Lower lobe of right lung (tissue), 2 donors: ENCODE results near the gene ASTN1. TPM values are rescaled to one million over a fixed set of nuclear protein-coding genes. Genes with fewer than 3 reads are reported as not detected.

Experiments
- ATAC-seq, 2 donors: fragments of 200-7000 bp; cut with Tn5 transposase; one replicate each; pipeline ENCODE4 v1.9.1; 2020 to 2022; ENCODE audit warnings: mild to moderate bottlenecking in 2 of 2, moderate library complexity in 2 of 2
- DNase-seq: peaks from one replicate; pipeline ENCODE4 v3.0.0-alpha.2; 2020
- H3K27ac ChIP-seq: fragments of 200-600 bp; one replicate; pipeline ENCODE4 v1.8.0; 2022
- H3K27me3 ChIP-seq: fragments of 200-600 bp; one replicate; pipeline ENCODE4 v1.8.0; 2022; ENCODE audit warnings: low read depth
- H3K36me3 ChIP-seq: fragments of 200-600 bp; one replicate; pipeline ENCODE4 v1.8.0; 2022; ENCODE audit warnings: mild to moderate bottlenecking
- H3K4me1 ChIP-seq: fragments of 200-600 bp; one replicate; pipeline ENCODE4 v1.8.0; 2022
- H3K4me3 ChIP-seq: fragments of 200-600 bp; one replicate; pipeline ENCODE4 v1.8.0; 2022; ENCODE audit warnings: mild to moderate bottlenecking
- H3K9me3 ChIP-seq: fragments of 200-600 bp; one replicate; pipeline ENCODE4 v1.8.0; 2022
- intact Hi-C: fragments of 100-400 bp; cut with DNase I; formaldehyde crosslinking; loops from one replicate; pipeline ENCODE4 v1.11.0; 2022
- total RNA-seq: library from RNA; stranded (reverse); fragmentation: NEBNext Ultra II Directional; extraction: Animal tissue kit (Norgen Biotek cat#: 25700); gene quantifications from one replicate; pipeline ENCODE4 v1.2.1, GENCODE V29; 2021
- TF ChIP-seq, protein P1 (sequence below): fragments of 200-600 bp; IDR thresholded peaks from one replicate; pipeline ENCODE4 v1.8.0; 2022; ENCODE audit warnings: antibody characterized with exemption, mild to moderate bottlenecking
- donor health status: DM: no; HTN: yes; CAD: no; lungs with severe emphysema.

ASTN1 gene
- total RNA-seq, 1 donor from 2014 or later = 0.41 TPM

DNA sequence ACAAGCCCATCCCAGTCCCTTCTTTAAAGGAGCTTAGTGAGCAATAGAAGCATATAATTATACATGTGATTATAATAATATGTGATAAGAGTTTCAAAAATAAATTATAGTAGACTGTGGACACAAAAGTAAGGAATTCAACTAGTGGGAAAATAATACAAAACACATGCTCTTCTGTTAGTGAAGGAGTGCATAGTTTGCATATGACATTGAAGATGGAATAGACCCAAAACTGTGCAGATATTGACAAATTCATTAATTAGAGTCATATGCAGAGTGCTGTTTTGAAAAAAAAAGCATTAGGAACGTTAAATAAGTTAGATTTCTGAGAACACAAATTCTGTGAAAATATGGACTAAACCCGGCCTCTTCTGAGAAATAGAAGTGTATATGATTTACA, 278.8 kb downstream of the ASTN1 start:
- Histone ChIP-seq H3K27me3 (peaks cover 8% of the 10 kb centered on the region), H3K4me3 (no peak overlapping the region), H3K4me1 (no peaks in the 10 kb centered on the region), H3K36me3 (no peaks in the 10 kb centered on the region), H3K9me3 (no peaks in the 10 kb centered on the region), H3K27ac (no peak overlapping the region)
- TF ChIP-seq, protein P1, sequence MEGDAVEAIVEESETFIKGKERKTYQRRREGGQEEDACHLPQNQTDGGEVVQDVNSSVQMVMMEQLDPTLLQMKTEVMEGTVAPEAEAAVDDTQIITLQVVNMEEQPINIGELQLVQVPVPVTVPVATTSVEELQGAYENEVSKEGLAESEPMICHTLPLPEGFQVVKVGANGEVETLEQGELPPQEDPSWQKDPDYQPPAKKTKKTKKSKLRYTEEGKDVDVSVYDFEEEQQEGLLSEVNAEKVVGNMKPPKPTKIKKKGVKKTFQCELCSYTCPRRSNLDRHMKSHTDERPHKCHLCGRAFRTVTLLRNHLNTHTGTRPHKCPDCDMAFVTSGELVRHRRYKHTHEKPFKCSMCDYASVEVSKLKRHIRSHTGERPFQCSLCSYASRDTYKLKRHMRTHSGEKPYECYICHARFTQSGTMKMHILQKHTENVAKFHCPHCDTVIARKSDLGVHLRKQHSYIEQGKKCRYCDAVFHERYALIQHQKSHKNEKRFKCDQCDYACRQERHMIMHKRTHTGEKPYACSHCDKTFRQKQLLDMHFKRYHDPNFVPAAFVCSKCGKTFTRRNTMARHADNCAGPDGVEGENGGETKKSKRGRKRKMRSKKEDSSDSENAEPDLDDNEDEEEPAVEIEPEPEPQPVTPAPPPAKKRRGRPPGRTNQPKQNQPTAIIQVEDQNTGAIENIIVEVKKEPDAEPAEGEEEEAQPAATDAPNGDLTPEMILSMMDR = no peak
- DNase-seq = no peak
- intact Hi-C loops = no loop called here
- no peak for ATAC-seq

DNA sequence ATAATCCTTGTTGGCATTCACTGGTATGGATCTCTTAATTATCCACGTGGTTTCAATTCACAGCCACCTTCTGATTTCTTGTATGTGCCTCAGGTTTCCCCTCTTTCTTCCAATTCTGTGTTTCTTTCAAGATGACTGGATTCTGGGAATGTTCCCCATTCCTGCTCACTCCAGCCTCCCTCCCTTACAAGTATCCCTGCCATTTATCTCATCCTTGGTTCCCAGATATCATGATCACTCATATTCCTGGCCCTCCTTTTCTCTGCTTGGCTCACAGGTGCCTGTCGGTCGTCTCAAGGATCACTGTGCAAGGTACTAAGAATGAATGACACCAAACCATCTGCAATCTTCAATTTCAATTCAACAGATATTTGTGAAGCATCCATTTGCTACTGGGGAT, 279.2 kb downstream of the ASTN1 start:
- no peaks in the 10 kb centered on the region for H3K9me3 ChIP-seq
- peaks cover 7% of the 10 kb centered on the region for H3K27me3 ChIP-seq
- no peak overlapping the region for H3K27ac ChIP-seq
- H3K36me3 ChIP-seq = no peaks in the 10 kb centered on the region
- DNase-seq = no peak
- ATAC-seq = no peak
- intact Hi-C loops = no loop called here
- no peaks in the 10 kb centered on the region for H3K4me1 ChIP-seq
- no peak overlapping the region for H3K4me3 ChIP-seq
- TF ChIP-seq, protein P1 = no peak

DNA sequence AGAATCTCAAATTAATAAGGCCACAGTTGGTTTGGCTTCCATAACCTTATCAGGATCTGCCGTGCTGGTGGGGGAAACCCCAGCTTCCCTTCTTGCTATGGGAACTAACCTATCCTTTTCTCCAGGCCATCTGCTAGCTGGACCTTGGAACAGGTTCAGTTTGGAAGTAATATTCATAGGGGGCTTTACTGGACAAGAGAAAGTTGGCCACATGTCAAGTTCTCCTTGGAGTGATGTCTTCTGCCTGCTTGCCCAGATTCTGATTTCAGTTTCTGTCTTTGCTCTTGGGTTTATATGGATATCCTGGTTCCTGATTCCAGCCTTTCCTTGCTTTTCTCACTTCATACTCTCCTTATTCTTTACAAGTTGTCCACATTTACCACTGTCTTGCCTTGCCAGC, 279.6 kb downstream of the ASTN1 start:
- no peaks in the 10 kb centered on the region for H3K9me3 ChIP-seq
- DNase-seq (no peak), ATAC-seq (no peak)
- H3K4me3 ChIP-seq = no peak overlapping the region
- TF ChIP-seq, protein P1 = no peak
- peaks cover 3% of the 10 kb centered on the region for H3K27me3 ChIP-seq
- intact Hi-C loops = no loop called here
- no peak overlapping the region for H3K27ac ChIP-seq
- H3K4me1 ChIP-seq = no peaks in the 10 kb centered on the region
- no peaks in the 10 kb centered on the region for H3K36me3 ChIP-seq

DNA sequence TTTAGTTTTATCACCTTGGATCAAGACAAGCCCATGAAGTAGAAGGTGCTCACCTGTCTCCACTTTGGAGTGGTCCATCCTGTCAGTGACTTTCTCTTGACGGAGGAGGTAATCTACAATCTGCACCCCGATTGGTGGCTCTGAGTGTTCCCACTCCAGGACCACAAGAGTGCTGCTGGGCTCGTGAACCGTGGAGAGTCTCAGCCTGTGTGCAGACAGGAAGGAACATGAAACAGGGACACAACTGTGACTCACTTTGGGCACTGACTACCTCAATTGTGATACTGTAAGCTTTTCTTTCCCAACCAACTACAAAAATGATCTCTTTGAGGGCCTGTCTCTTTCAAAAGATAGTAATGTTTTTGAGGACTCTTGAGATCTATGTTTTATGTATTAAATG, 280.2 kb downstream of the ASTN1 start:
- Histone ChIP-seq H3K9me3 (no peaks in the 10 kb centered on the region), H3K4me3 (no peak overlapping the region), H3K27me3 (peaks cover 3% of the 10 kb centered on the region), H3K27ac (no peak overlapping the region), H3K36me3 (no peaks in the 10 kb centered on the region), H3K4me1 (no peaks in the 10 kb centered on the region)
- intact Hi-C loops = no loop called here
- DNase-seq = no peak
- no peak for ATAC-seq
- TF ChIP-seq, protein P1 = no peak

DNA sequence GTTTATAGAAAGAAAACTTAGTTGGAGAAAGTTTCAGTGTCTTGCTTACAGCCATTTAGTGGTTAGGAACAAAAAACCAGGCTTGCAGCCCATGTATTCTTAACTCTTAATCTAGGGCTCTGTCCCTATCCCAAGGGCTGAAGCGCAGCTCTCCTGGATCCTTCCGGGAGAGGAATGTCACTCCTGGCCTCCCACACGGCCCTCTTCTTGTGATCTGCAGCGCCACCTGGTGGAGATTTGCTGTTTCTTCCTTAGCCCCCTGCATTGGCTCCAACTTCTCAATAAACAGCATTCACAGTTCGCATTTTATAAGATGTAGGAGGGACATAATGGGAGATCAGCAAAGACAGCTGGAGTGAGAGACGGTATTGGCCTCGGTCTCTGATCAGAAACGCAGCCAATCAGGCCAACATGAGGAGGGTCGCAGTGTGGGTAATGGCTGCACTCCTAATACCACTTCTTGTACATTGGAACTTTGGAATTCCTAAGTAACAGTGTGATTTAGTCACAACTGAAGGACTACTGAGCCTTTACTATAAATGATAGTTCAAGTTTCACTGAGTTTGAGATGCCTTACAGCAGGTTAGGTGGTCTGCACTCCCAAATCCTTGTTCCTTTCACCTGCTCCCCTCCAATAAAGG, 283.4 kb downstream of the ASTN1 start:
- Histone ChIP-seq H3K4me1 (no peaks in the 10 kb centered on the region), H3K36me3 (no peaks in the 10 kb centered on the region), H3K27me3 (no peaks in the 10 kb centered on the region), H3K27ac (no peak overlapping the region), H3K4me3 (no peak overlapping the region), H3K9me3 (no peaks in the 10 kb centered on the region)
- TF ChIP-seq, protein P1 = peak; percentile 79
- ATAC-seq = peak; percentile 60 to 79
- intact Hi-C loops = no loop called here
- peak; percentile 67 for DNase-seq
